GM18519 (cell line): Measurements from ENCODE around the gene REPIN1.

ENCODE experiments used
- ATAC-seq: cut with Tn5 transposase; IDR thresholded peaks from one replicate; pipeline ENCODE4 v1.9.1; 2021; ENCODE audit warnings: mild to moderate bottlenecking, moderate library complexity; ENCODE audit not compliant: unreplicated experiment, low FRiP score

Gene REPIN1

GRCh38 chr7:150388709-150389531, 20.3 kb downstream of the REPIN1 start:
- no peak for ATAC-seq

- no peak for ATAC-seq
Measured at GRCh38 chr7:150389532-150389816, 20.9 kb downstream of the REPIN1 start.

- ATAC-seq, result no peak
Measured at GRCh38 chr7:150390205-150390604, 21.6 kb downstream of the REPIN1 start.

GRCh38 chr7:150393325-150393724, 24.7 kb downstream of the REPIN1 start:
- ATAC-seq, result no peak

- ATAC-seq, result no peak
Measured at GRCh38 chr7:150396426-150396825, 27.8 kb downstream of the REPIN1 start.

- ATAC-seq, result no peak
Measured at GRCh38 chr7:150396851-150397260, 28.2 kb downstream of the REPIN1 start.

- no peak for ATAC-seq
Measured at GRCh38 chr7:150397346-150398107, 28.9 kb downstream of the REPIN1 start.

- no peak for ATAC-seq
Measured at GRCh38 chr7:150398108-150398964, 29.7 kb downstream of the REPIN1 start.

GRCh38 chr7:150398965-150399320, 30.3 kb downstream of the REPIN1 start:
- ATAC-seq, result no peak

GRCh38 chr7:150399421-150400007, 30.9 kb downstream of the REPIN1 start:
- no peak for ATAC-seq

GRCh38 chr7:150400008-150400787, 31.6 kb downstream of the REPIN1 start:
- ATAC-seq, result no peak

GRCh38 chr7:150400788-150401423, 32.3 kb downstream of the REPIN1 start:
- no peak for ATAC-seq

- ATAC-seq, result no peak
Measured at GRCh38 chr7:150401424-150401790, 32.8 kb downstream of the REPIN1 start.

GRCh38 chr7:150401861-150402631, 33.4 kb downstream of the REPIN1 start:
- no peak for ATAC-seq

- ATAC-seq, result no peak
Measured at GRCh38 chr7:150402671-150403321, 34.2 kb downstream of the REPIN1 start.

- no peak for ATAC-seq
Measured at GRCh38 chr7:150403376-150404171, 35.0 kb downstream of the REPIN1 start.

GRCh38 chr7:150404172-150404804, 35.7 kb downstream of the REPIN1 start:
- ATAC-seq, result no peak
